Fibroblast of lung (primary cell): Measurements from ENCODE around the gene PHF1.

ENCODE experiments used
- EZH2 ChIP-seq: IDR thresholded peaks from 2 replicates; pipeline ENCODE4 v1.5.1; 2012; ENCODE audit warnings: low read length, control low read depth, mild to moderate bottlenecking; ENCODE audit errors: missing control alignments
- TF ChIP-seq, protein P1 (sequence below), 2 donors: IDR thresholded peaks in 1 of 2; conservative IDR thresholded peaks in 1 of 2; 1 replicate in 1 of 2; 2 replicates in 1 of 2; pipeline ENCODE4 v1.5.1; 2011 to 2012; ENCODE audit warnings: low read length in 2 of 2, control low read depth in 1 of 2, inconsistent platforms in 1 of 2, low read depth in 1 of 2, mild to moderate bottlenecking in 1 of 2

DNA sequence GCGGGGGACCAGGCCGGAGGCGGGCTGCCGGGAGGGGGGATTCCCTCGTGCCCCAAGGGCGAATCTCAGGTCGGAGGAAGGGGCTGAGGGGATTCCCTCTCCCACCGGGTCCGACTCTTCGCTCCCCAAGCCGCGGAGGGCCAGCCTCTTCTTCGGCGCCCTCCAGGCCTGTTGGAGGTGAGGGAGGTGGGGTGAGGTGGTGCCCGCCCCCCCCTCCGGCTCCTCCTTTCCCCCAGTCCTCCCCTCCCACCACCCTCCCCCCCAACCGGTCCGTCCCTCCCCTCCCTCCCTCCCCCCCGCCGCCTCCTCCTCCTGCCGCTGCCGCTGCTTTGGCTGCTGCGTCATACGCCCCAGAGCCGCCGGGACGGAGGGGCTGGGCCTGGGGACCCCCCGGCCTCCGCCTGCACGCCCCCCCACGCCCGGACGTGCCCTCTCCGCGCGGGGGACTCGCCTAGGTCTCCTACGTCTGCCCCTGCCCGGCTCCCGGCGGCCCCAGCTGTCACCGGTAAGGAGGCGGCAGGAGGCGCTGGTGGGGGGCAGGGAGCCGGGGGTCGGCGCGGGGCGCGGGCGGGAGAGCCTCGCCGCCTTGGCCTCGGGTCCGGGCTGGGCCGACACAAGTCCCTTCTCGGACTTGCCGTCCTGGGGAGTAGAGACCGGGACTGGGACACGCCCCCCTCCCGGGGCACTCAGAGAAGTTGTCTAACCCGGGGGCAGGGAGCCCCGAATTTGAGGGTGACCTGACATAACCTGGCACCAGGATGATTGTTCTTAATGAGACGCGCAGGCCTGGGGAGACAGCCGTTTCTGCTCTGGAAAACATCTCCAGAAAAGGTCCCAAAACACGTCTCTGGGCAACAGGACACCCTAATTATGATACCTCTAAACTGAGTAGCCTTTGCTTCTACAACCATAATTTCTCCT lies at the start of gene PHF1:
- TF ChIP-seq, protein P1, sequence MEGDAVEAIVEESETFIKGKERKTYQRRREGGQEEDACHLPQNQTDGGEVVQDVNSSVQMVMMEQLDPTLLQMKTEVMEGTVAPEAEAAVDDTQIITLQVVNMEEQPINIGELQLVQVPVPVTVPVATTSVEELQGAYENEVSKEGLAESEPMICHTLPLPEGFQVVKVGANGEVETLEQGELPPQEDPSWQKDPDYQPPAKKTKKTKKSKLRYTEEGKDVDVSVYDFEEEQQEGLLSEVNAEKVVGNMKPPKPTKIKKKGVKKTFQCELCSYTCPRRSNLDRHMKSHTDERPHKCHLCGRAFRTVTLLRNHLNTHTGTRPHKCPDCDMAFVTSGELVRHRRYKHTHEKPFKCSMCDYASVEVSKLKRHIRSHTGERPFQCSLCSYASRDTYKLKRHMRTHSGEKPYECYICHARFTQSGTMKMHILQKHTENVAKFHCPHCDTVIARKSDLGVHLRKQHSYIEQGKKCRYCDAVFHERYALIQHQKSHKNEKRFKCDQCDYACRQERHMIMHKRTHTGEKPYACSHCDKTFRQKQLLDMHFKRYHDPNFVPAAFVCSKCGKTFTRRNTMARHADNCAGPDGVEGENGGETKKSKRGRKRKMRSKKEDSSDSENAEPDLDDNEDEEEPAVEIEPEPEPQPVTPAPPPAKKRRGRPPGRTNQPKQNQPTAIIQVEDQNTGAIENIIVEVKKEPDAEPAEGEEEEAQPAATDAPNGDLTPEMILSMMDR (conservative IDR thresholded peaks at IDR 0.05 in 1 of 2, IDR thresholded peaks at IDR 0.05 in 1 of 2; ENCODE audit: low read depth in 1 of 2, low read length in 2 of 2), result no peak
- TF ChIP-seq EZH2, result no peak
